HEK293 (cell line): Measurements from ENCODE around the gene USP12.

Source experiments
- CTCF ChIP-seq: fragments of 450-650 bp; formaldehyde crosslinking; IDR thresholded peaks from 2 replicates; pipeline ENCODE4 v1.5.1; 2016; ENCODE audit warnings: missing biosample characterization, missing genetic modification characterization
- HOXA7 ChIP-seq: sonication (generic); formaldehyde crosslinking; IDR thresholded peaks from 2 replicates; pipeline ENCODE4 v1.8.1; 2022; ENCODE audit warnings: missing genetic modification reagents, borderline replicate concordance
- ZIC2 ChIP-seq: fragments of 450-650 bp; formaldehyde crosslinking; IDR thresholded peaks from 2 replicates; pipeline ENCODE4 v1.5.1; 2016; ENCODE audit warnings: missing biosample characterization, missing genetic modification characterization
- ZNF121 ChIP-seq: fragments of 450-650 bp; formaldehyde crosslinking; IDR thresholded peaks from 2 replicates; pipeline ENCODE4 v1.5.1; 2016; ENCODE audit warnings: missing biosample characterization, missing genetic modification characterization
- ZNF221 ChIP-seq: fragments of 450-650 bp; formaldehyde crosslinking; IDR thresholded peaks from 2 replicates; pipeline ENCODE4 v1.5.1; 2017; ENCODE audit warnings: missing biosample characterization, missing genetic modification characterization, borderline replicate concordance

GRCh38 chr13:27208514-27208913, 36.9 kb upstream of the USP12 start:
- TF ChIP-seq HOXA7 (CRISPR knock-in tag) (no peak), ZIC2 (no peak), ZNF221 (tag by site-specific recombination) (no peak), CTCF (tag by site-specific recombination) (no peak), ZNF121 (tag by site-specific recombination) (no peak)
